Upper lobe of left lung (tissue), 4 donors: ENCODE data around the gene CCNK.

Source experiments
- POLR2A ChIP-seq, 4 donors: fragments of 450-650 bp; IDR thresholded peaks; one replicate each; pipeline ENCODE4 v1.5.1; 2016 to 2017; ENCODE audit warnings: antibody characterized with exemption in 4 of 4, mild to moderate bottlenecking in 2 of 4
- TF ChIP-seq, protein P1 (sequence below), 6 experiments: fragments of 450-650 bp in 4 of 6; fragments of 200-600 bp in 2 of 6; sonication (generic) in 2 of 6; IDR thresholded peaks; one replicate each; pipeline ENCODE4 v1.5.1; 2016 to 2019; ENCODE audit warnings: antibody characterized with exemption in 6 of 6

DNA sequence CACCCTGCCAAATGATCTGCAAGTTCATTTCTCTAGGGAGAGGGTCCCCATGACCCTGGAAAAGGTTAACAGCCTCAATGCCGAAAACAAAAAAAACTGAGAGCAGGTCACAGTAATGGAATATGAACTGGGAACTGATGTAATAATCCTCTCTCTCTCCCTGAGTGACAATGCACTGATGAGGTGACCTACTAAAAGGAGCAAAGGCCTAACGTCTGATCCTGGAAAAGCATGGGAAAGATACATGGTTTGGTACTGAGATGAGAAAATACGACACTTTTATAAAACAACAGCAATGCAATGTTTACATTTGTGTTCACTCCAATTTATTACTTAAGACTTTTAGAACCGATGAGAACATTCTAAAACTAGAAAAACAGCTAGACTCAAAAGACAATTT is 28.2 kb upstream of the CCNK start:
- TF ChIP-seq POLR2A (IDR thresholded peaks at IDR 0.05), result no peak
- TF ChIP-seq, protein P1, sequence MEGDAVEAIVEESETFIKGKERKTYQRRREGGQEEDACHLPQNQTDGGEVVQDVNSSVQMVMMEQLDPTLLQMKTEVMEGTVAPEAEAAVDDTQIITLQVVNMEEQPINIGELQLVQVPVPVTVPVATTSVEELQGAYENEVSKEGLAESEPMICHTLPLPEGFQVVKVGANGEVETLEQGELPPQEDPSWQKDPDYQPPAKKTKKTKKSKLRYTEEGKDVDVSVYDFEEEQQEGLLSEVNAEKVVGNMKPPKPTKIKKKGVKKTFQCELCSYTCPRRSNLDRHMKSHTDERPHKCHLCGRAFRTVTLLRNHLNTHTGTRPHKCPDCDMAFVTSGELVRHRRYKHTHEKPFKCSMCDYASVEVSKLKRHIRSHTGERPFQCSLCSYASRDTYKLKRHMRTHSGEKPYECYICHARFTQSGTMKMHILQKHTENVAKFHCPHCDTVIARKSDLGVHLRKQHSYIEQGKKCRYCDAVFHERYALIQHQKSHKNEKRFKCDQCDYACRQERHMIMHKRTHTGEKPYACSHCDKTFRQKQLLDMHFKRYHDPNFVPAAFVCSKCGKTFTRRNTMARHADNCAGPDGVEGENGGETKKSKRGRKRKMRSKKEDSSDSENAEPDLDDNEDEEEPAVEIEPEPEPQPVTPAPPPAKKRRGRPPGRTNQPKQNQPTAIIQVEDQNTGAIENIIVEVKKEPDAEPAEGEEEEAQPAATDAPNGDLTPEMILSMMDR (IDR thresholded peaks at IDR 0.05), result no peak
